Panc1 (cell line): ENCODE measurements around the gene TPSG1.

Experiments
- POLR2AphosphoS5 ChIP-seq: IDR thresholded peaks from 2 replicates; pipeline ENCODE4 v1.6.1; 2012; ENCODE audit warnings: mild to moderate bottlenecking, low read depth, low read length, moderate library complexity
- TF ChIP-seq, protein P1 (sequence below): fragments of 450-650 bp; IDR thresholded peaks from 2 replicates; pipeline ENCODE4 v1.5.1; 2017; ENCODE audit warnings: mild to moderate bottlenecking
- TF ChIP-seq, protein P2 (sequence below), 2 experiments: IDR thresholded peaks; 2 replicates each; pipeline ENCODE4 v1.6.1; 2011 to 2012; ENCODE audit warnings: low read depth in 2 of 2, control low read depth in 1 of 2, low read length in 1 of 2, mild to moderate bottlenecking in 1 of 2, moderate library complexity in 1 of 2; ENCODE audit not compliant: insufficient read depth in 1 of 2

DNA sequence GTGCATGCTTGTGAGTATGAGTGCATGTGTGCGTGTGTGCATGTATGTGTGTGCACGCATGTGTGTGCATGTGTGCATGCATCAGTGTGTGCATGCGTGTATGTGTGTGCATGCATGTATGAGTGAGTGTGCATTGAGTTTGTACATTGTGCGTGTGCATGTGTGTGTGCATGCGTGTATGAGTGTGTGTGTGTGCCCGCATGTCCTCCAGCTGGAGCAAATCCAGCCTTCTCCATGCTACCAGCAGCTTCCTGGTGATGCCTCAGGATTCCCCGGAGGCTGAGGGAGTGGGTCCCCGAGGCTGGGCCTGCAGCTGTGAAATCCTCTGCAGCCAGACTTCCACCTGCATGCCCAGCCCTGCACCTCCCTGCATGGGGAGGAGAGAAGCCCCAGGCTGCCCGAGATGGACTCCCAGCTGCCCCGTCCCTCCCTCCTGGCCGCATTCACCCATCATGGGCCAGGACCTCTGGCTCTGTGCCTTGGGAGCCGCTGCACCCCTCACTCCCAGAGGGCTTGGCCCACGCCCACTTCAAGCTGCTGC, 40.1 kb upstream of the TPSG1 start:
- TF ChIP-seq, protein P1, sequence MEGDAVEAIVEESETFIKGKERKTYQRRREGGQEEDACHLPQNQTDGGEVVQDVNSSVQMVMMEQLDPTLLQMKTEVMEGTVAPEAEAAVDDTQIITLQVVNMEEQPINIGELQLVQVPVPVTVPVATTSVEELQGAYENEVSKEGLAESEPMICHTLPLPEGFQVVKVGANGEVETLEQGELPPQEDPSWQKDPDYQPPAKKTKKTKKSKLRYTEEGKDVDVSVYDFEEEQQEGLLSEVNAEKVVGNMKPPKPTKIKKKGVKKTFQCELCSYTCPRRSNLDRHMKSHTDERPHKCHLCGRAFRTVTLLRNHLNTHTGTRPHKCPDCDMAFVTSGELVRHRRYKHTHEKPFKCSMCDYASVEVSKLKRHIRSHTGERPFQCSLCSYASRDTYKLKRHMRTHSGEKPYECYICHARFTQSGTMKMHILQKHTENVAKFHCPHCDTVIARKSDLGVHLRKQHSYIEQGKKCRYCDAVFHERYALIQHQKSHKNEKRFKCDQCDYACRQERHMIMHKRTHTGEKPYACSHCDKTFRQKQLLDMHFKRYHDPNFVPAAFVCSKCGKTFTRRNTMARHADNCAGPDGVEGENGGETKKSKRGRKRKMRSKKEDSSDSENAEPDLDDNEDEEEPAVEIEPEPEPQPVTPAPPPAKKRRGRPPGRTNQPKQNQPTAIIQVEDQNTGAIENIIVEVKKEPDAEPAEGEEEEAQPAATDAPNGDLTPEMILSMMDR, result no peak
- no peak for TF ChIP-seq POLR2AphosphoS5
- TF ChIP-seq, protein P2, sequence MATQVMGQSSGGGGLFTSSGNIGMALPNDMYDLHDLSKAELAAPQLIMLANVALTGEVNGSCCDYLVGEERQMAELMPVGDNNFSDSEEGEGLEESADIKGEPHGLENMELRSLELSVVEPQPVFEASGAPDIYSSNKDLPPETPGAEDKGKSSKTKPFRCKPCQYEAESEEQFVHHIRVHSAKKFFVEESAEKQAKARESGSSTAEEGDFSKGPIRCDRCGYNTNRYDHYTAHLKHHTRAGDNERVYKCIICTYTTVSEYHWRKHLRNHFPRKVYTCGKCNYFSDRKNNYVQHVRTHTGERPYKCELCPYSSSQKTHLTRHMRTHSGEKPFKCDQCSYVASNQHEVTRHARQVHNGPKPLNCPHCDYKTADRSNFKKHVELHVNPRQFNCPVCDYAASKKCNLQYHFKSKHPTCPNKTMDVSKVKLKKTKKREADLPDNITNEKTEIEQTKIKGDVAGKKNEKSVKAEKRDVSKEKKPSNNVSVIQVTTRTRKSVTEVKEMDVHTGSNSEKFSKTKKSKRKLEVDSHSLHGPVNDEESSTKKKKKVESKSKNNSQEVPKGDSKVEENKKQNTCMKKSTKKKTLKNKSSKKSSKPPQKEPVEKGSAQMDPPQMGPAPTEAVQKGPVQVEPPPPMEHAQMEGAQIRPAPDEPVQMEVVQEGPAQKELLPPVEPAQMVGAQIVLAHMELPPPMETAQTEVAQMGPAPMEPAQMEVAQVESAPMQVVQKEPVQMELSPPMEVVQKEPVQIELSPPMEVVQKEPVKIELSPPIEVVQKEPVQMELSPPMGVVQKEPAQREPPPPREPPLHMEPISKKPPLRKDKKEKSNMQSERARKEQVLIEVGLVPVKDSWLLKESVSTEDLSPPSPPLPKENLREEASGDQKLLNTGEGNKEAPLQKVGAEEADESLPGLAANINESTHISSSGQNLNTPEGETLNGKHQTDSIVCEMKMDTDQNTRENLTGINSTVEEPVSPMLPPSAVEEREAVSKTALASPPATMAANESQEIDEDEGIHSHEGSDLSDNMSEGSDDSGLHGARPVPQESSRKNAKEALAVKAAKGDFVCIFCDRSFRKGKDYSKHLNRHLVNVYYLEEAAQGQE (IDR thresholded peaks at IDR 0.05; ENCODE audit: insufficient read depth in 1 of 2, low read depth in 2 of 2, low read length in 1 of 2), result no peak
